Esophagus squamous epithelium (tissue), 5 donors: ENCODE data around the gene RBAK. TPM values are rescaled to one million over a fixed set of nuclear protein-coding genes. Genes with fewer than 3 reads are reported as not detected.
"Not testable (repeated sequence)": the region's sequence is repeated elsewhere in the genome, so short reads cannot be mapped to it uniquely, and the experiment has no call there.

Experiments used
- DNase-seq: peaks from one replicate; lab custom pipeline; 2025; lab: John Stamatoyannopoulos, UW
- H3K27ac ChIP-seq, 4 donors: fragments of 200-600 bp; sonication (generic); one replicate each; pipeline ENCODE4 v1.5.1; 2016 to 2019; ENCODE audit warnings: mild to moderate bottlenecking in 1 of 4
- H3K27me3 ChIP-seq, 4 donors: fragments of 200-600 bp; sonication (generic); 1 replicate in 3 of 4; 2 replicates in 1 of 4; pipeline versions ENCODE4 v1.5.1 to v1.6.0; 2017 to 2021; ENCODE audit warnings: antibody characterized with exemption in 1 of 4
- H3K36me3 ChIP-seq, 3 donors: fragments of 200-600 bp; sonication (generic); one replicate each; pipeline ENCODE4 v1.5.1; 2016 to 2019
- H3K4me1 ChIP-seq, 3 donors: fragments of 200-600 bp; sonication (generic); one replicate each; pipeline ENCODE4 v1.5.1; 2017 to 2019
- H3K4me3 ChIP-seq, 4 donors: fragments of 200-600 bp; sonication (generic); 1 replicate in 3 of 4; 2 replicates in 1 of 4; pipeline ENCODE4 v1.5.1; 2016 to 2019; ENCODE audit warnings: mild to moderate bottlenecking in 2 of 4, moderate library complexity in 1 of 4
- H3K9me3 ChIP-seq, 3 donors: fragments of 200-600 bp; sonication (generic); one replicate each; pipeline ENCODE4 v1.5.1; 2016 to 2019
- CTCF ChIP-seq, 6 experiments: fragments of 450-650 bp in 4 of 6; fragments of 200-600 bp in 2 of 6; sonication (generic) in 2 of 6; IDR thresholded peaks; one replicate each; pipeline ENCODE4 v1.5.1; 2016 to 2019; ENCODE audit warnings: antibody characterized with exemption in 6 of 6, mild to moderate bottlenecking in 4 of 6, moderate library complexity in 4 of 6
- POLR2A ChIP-seq, 4 donors: fragments of 450-650 bp; IDR thresholded peaks; one replicate each; pipeline ENCODE4 v1.6.1; 2017; ENCODE audit warnings: antibody characterized with exemption in 4 of 4, mild to moderate bottlenecking in 4 of 4, moderate library complexity in 3 of 4
- WGBS, 2 donors: methylation state at CpG; one replicate each; pipeline ENCODE4 v1.1.5; 2018; 5-methylcytosine and 5-hydroxymethylcytosine counted together
- intact Hi-C: fragments of 100-400 bp; cut with DNase I; formaldehyde crosslinking; loops from one replicate; pipeline ENCODE4 v1.15.0; 2022
- total RNA-seq, 4 donors: library from RNA; depleted of rRNA; stranded (reverse); fragments of >200 nt; gene quantifications; one replicate each; pipeline ENCODE4 v1.1.0, GENCODE V29; 2016
- donor health status: DM: yes; HTN: yes; CAD: no.

RBAK gene
- total RNA-seq, 4 donors from 2014 or later = 7.7 to 13.0 (median 10.0) TPM

DNA sequence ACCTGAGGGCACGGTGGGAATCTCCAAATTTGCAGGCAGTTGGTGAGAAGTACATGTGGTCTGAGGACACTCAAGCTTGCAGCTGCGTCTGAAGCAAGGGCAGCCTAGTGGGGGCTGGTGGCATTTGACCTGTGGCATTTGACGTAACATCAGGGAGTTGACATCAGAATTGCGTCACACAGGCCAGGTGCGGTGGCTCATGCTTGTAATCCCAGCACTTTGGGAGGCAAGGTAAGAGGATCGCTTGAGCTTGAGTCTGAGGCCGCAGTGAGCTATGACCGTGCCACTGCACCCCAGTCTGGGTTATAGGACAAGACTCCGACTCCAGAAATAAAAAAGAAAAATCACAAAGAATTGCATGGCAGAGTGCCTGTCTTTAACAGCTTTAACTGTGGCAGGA, 25.6 kb upstream of the RBAK start:
- Histone ChIP-seq H3K4me1 (no peaks in the 10 kb centered on the region), H3K4me3 (no peak overlapping the region), H3K36me3 (peaks cover 0 to 10% (median 0%) of the 10 kb centered on the region in 3 donors), H3K27me3 (no peaks in the 10 kb centered on the region), H3K27ac (no peak overlapping the region), H3K9me3 (no peaks in the 10 kb centered on the region)
- WGBS, 2 donors = 94 to 97% methylated on average over 9 of the region's 9 CpGs
- intact Hi-C loops = no loop called here
- no peak for DNase-seq
- TF ChIP-seq CTCF (IDR thresholded peaks at IDR 0.05) = no peak
- no peak for TF ChIP-seq POLR2A (IDR thresholded peaks at IDR 0.05)

- H3K4me1 ChIP-seq, H3K27ac ChIP-seq, H3K4me3 ChIP-seq, H3K9me3 ChIP-seq, intact Hi-C loops, H3K27me3 ChIP-seq, DNase-seq, H3K36me3 ChIP-seq: not testable (repeated sequence)
- WGBS, 2 donors = 86 to 89% methylated on average over 9 to 14 of the region's 14 CpGs
Measured at GRCh38 chr7:5020976-5021550, 24.6 kb upstream of the RBAK start.

- H3K36me3 ChIP-seq, H3K4me1 ChIP-seq, intact Hi-C loops, DNase-seq, H3K27ac ChIP-seq, H3K9me3 ChIP-seq, H3K4me3 ChIP-seq, H3K27me3 ChIP-seq: not testable (repeated sequence)
- WGBS, 2 donors = 79 to 92% methylated on average over 2 to 9 of the region's 12 CpGs
Measured at GRCh38 chr7:5023626-5024025, 22.0 kb upstream of the RBAK start.

DNA sequence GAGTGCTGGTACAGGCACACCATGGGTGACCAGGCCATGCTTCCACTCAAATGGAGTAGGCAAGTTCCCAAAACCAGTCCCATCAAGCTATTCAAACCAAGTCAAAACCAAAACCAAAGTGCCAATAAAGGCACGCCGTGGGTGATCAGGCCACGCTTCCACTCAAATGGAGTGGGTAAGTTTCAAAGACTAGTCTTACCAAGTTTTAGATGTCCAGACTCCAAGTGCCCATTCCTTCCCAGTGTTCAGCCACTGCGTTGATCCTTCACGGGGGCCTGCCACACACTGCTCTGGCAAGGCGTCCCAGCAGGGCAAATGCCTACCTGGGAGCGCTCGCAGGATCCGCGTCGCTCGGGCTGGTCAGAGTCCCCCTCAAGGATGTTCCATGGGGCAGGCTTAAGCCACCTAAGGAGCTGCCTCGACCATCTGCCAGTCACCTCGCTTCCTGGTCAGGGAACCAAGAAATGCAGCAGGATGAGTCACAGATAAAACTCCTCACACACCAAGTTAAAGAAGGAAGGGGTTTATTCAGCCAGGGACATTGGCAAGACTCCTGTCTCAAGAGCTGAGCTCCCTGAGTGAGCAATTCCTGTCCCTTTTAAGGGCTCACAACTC, 17.8 kb upstream of the RBAK start:
- H3K27ac ChIP-seq, H3K36me3 ChIP-seq, DNase-seq, intact Hi-C loops, H3K4me3 ChIP-seq, H3K4me1 ChIP-seq, H3K27me3 ChIP-seq, H3K9me3 ChIP-seq: not testable (repeated sequence)
- WGBS, 2 donors = 91 to 97% methylated on average over 4 to 9 of the region's 14 CpGs

DNA sequence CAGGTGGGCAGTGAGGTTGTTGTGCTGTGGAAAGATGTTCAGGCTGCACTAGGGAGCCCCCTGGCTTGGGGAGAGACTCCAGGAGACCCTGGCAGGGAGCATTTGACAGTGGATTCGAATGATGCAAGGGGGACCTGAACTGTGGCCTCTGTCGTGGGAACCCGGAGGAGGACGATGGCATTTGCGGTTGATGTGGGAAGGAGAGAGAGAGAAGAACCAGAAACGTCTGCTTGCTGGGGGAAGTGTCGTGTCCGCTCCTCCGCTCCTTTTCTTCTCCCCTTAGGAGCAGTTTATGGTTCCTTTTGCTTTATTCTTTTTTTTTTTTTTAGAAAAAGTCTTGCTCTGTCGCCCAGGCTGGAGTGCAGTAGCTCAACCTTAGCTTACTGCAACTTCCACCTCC, 12.5 kb upstream of the RBAK start:
- H3K27ac ChIP-seq, H3K36me3 ChIP-seq, DNase-seq, H3K9me3 ChIP-seq, H3K4me1 ChIP-seq, H3K27me3 ChIP-seq, intact Hi-C loops, H3K4me3 ChIP-seq: not testable (repeated sequence)
- WGBS, 2 donors = 81 to 84% methylated on average over 10 of the region's 10 CpGs

GRCh38 chr7:5035276-5035675, 10.4 kb upstream of the RBAK start:
- Histone ChIP-seq H3K27me3 (no peaks in the 10 kb centered on the region), H3K9me3 (no peaks in the 10 kb centered on the region), H3K4me3 (no peak overlapping the region), H3K36me3 (no peaks in the 10 kb centered on the region), H3K4me1 (no peaks in the 10 kb centered on the region), H3K27ac (no peak overlapping the region)
- WGBS, 2 donors = 90 to 91% methylated on average over 9 of the region's 9 CpGs
- DNase-seq = no peak
- intact Hi-C loops = no loop called here
- TF ChIP-seq POLR2A (IDR thresholded peaks at IDR 0.05) (no peak), CTCF (IDR thresholded peaks at IDR 0.05) (no peak)

GRCh38 chr7:5036446-5036845, 9.2 kb upstream of the RBAK start:
- intact Hi-C loops = no loop called here
- 71 to 74% methylated on average over 6 to 9 of the region's 9 CpGs for WGBS, 2 donors
- no peaks in the 10 kb centered on the region for H3K9me3 ChIP-seq

More at GRCh38 chr7:5036446-5036845, 9.2 kb upstream of the RBAK start:
- Histone ChIP-seq H3K4me3 (no peak overlapping the region), H3K36me3 (no peaks in the 10 kb centered on the region), H3K4me1 (no peaks in the 10 kb centered on the region), H3K27me3 (no peaks in the 10 kb centered on the region), H3K27ac (no peak overlapping the region)
- DNase-seq = no peak
- no peak for TF ChIP-seq POLR2A (IDR thresholded peaks at IDR 0.05)
- TF ChIP-seq CTCF (IDR thresholded peaks at IDR 0.05) = no peak
